Hair follicle dermal papilla cell (primary cell): ENCODE data around the gene PRPF39. TPM values are rescaled to one million over a fixed set of nuclear protein-coding genes. Genes with fewer than 3 reads are reported as not detected.

Source experiments
- small RNA-seq: library from RNA; depleted of rRNA; stranded (forward); fragments of <200 nt; gene quantifications from one replicate; pipeline ENCODE3, GENCODE V24; 2012
- total RNA-seq: library from RNA; depleted of rRNA; stranded (reverse); fragments of >200 nt; gene quantifications from 2 replicates; pipeline ENCODE4 v1.2.3, GENCODE V29; 2012

The PRPF39 gene, protein sequence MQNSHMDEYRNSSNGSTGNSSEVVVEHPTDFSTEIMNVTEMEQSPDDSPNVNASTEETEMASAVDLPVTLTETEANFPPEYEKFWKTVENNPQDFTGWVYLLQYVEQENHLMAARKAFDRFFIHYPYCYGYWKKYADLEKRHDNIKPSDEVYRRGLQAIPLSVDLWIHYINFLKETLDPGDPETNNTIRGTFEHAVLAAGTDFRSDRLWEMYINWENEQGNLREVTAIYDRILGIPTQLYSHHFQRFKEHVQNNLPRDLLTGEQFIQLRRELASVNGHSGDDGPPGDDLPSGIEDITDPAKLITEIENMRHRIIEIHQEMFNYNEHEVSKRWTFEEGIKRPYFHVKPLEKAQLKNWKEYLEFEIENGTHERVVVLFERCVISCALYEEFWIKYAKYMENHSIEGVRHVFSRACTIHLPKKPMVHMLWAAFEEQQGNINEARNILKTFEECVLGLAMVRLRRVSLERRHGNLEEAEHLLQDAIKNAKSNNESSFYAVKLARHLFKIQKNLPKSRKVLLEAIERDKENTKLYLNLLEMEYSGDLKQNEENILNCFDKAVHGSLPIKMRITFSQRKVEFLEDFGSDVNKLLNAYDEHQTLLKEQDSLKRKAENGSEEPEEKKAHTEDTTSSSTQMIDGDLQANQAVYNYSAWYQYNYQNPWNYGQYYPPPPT
- 38.1 and 39.9 TPM in 2 replicates for total RNA-seq

DNA sequence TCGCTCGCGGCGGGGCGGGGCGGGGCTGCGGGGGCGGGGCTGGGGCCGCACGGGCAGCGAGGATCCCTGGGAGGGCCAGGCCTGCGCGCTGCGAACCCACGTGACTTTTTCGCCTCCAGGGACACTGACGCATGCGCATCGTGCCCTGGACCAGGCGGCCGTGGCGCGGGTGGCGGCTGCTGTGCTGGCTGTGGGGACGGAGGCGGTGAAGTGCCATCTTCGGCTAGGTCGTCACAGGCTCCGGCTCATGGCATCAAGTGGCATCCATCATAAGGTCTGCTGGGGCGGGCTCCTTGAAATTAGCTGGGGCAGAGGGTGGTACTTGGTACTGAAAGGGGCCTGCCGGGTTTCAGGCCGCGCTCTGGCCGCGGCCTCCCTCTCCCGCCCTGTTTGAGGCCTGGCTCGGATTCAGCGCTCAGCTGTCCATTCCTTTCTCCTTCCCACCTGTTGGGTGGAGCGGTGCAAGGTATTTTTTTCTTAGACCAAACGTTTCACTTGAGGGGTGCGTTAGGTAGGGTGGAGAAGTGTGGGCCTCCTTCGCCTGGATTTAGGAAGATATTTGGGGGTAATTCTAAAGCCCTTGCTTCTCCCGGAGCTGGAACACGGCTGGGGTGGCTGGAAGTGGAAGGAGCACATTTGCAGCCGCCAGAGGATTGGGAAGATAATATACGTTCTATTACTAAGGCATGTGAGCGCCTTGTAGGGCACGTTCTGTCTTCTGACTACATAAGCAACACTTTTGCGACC is at the start of gene PRPF39:
PRPF39 (plus strand) TSS at position 141 of the 747 bp plus-strand sequence. CDS start 11,124 bp downstream, outside the sequence.

GRCh38 chr14:45134051-45134958 is 50.4 kb downstream of the PRPF39 start, which contains the start of gene FKBP3:
FKBP3 (minus strand) TSS chr14:45134481; CDS start chr14:45134456, 25 bp downstream.

DNA sequence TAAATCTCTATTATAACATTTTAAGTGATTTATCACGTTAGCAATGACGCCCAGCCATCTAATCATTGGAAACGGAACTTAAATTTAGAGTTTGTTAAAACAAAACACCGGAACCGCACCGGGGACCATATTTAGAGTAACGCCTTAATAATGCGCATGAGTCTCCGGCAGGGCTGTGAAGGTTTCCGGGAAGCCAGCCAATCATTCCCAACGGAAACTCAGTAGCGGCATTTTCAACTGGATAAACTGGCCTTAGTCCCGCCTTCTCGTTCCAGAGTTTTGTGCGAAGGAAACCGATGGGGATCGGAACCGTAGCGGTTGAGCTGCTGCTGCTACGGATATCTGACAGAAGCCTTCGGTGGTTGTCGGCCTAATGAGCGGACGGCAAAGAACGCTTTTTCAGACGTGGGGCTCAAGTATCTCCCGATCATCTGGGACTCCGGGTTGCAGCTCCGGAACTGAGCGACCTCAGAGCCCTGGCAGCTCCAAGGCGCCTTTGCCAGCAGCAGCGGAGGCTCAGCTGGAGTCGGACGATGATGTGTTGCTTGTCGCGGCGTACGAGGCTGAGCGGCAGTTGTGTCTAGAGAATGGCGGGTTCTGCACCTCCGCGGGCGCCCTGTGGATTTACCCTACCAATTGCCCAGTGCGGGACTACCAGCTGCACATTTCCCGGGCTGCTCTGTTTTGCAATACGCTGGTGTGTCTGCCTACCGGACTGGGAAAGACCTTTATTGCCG is 51.9 kb downstream of the PRPF39 start, which contains the start of gene FANCM:
FANCM (plus strand) TSS at position 272 of the 737 bp plus-strand sequence; CDS start at position 374, 102 bp downstream.

Small RNA genes within 50 kb of the gene (small RNA-seq; reads per million reads assigned to genes)
- gene RF00151 (not detected), gene SNORD127 (10,302 reads per million, percentile 100 among the genes with 10 or more reads in this experiment)

Other genes with a start within 250 kb of the PRPF39 start
- gene KLHL28, start 122.2 kb upstream of the PRPF39 start, total RNA-seq = 11.1 and 11.7 TPM in 2 replicates
- gene TOGARAM1, start 121.9 kb upstream of the PRPF39 start, total RNA-seq = 20.0 and 28.4 TPM in 2 replicates
- 15.6 and 16.6 TPM in 2 replicates for gene FKBP3, start 50.4 kb downstream of the PRPF39 start, total RNA-seq
- 3.8 and 5.5 TPM in 2 replicates for gene FANCM, start 51.8 kb downstream of the PRPF39 start, total RNA-seq
- 18.0 and 19.0 TPM in 2 replicates for gene MIS18BP1, start 169.1 kb downstream of the PRPF39 start, total RNA-seq